WTC11 (cell line): ENCODE results near the gene BCKDHA. TPM values are rescaled to one million over a fixed set of nuclear protein-coding genes. Genes with fewer than 3 reads are reported as not detected.

Experiments used
- ATAC-seq: fragments of 200-7000 bp; cut with Tn5 transposase; 2 replicates; pipeline ENCODE4 v1.10.0; 2021; ENCODE audit warnings: mild to moderate bottlenecking, moderate library complexity
- CTCF ChIA-PET: fragments of 300-600 bp; sonication (Branson Sonifier 250); formaldehyde crosslinking; loops from one replicate; lab custom pipeline; 2021; ENCODE audit warnings: antibody characterized with exemption; lab: Charles Lee
- POLR2A ChIA-PET: fragments of 350-600 bp; sonication (Branson Sonifier 250); formaldehyde crosslinking; loops from one replicate; lab custom pipeline; 2021; ENCODE audit warnings: antibody characterized with exemption; lab: Charles Lee
- DNase-seq: peaks from one replicate; pipeline ENCODE4 v3.0.0; 2021; ENCODE audit warnings: low spot score
- H3K27ac Mint-ChIP-seq: 2 replicates; pipeline ENCODE4 v1.8.0; 2021; ENCODE audit warnings: mixed read lengths
- H3K27me3 Mint-ChIP-seq: 2 replicates; pipeline ENCODE4 v1.8.0; 2021; ENCODE audit warnings: low read depth, mild to moderate bottlenecking, moderate library complexity, mixed read lengths
- H3K36me3 Mint-ChIP-seq: 2 replicates; pipeline ENCODE4 v1.8.0; 2021; ENCODE audit warnings: mixed read lengths
- H3K4me1 Mint-ChIP-seq: 2 replicates; pipeline ENCODE4 v1.8.0; 2022; ENCODE audit warnings: mixed read lengths
- H3K4me3 Mint-ChIP-seq: 2 replicates; pipeline ENCODE4 v1.8.0; 2021; ENCODE audit warnings: mild to moderate bottlenecking, moderate library complexity, mixed read lengths
- H3K9me3 Mint-ChIP-seq: 2 replicates; pipeline ENCODE4 v1.8.0; 2021; ENCODE audit warnings: mixed read lengths
- AFF4 ChIP-seq: sonication (generic); formaldehyde crosslinking; IDR thresholded peaks from 2 replicates; pipeline ENCODE4 v1.8.1; 2023; ENCODE audit warnings: mild to moderate bottlenecking, missing genetic modification reagents, borderline replicate concordance
- ATF1 ChIP-seq: sonication (generic); formaldehyde crosslinking; IDR thresholded peaks from 2 replicates; pipeline ENCODE4 v1.8.1; 2023; ENCODE audit warnings: mild to moderate bottlenecking, moderate library complexity, missing genetic modification reagents
- CREB1 ChIP-seq: sonication (generic); formaldehyde crosslinking; IDR thresholded peaks from 2 replicates; pipeline ENCODE4 v1.8.0; 2023; ENCODE audit warnings: mild to moderate bottlenecking, missing genetic modification reagents
- ESRRA ChIP-seq: sonication (generic); formaldehyde crosslinking; IDR thresholded peaks from 2 replicates; pipeline ENCODE4 v1.8.1; 2022; ENCODE audit warnings: mild to moderate bottlenecking, missing genetic modification reagents, borderline replicate concordance
- ETV6 ChIP-seq: sonication (generic); formaldehyde crosslinking; IDR thresholded peaks from 2 replicates; pipeline ENCODE4 v1.8.1; 2022; ENCODE audit warnings: mild to moderate bottlenecking, missing genetic modification reagents
- FOXJ3 ChIP-seq: sonication (generic); formaldehyde crosslinking; IDR thresholded peaks from 2 replicates; pipeline ENCODE4 v1.9.0; 2021; ENCODE audit warnings: missing genetic modification reagents, mild to moderate bottlenecking, borderline replicate concordance
- FOXK1 ChIP-seq: sonication (generic); formaldehyde crosslinking; IDR thresholded peaks from 2 replicates; pipeline ENCODE4 v1.8.0; 2022; ENCODE audit warnings: mild to moderate bottlenecking, moderate library complexity, missing genetic modification reagents
- GABPB1 ChIP-seq: sonication (generic); formaldehyde crosslinking; IDR thresholded peaks from 2 replicates; pipeline ENCODE4 v1.8.1; 2023; ENCODE audit warnings: mild to moderate bottlenecking, missing genetic modification reagents
- GTF2I ChIP-seq: fragments of 250-450 bp; sonication (Bioruptor Pico); conservative IDR thresholded peaks from 2 replicates; pipeline ENCODE4 v1.4.0; 2021; ENCODE audit warnings: mild to moderate bottlenecking
- HMGA2 ChIP-seq: fragments of 250-450 bp; sonication (Bioruptor Pico); IDR thresholded peaks from 2 replicates; pipeline ENCODE4 v1.4.0; 2021; ENCODE audit warnings: mild to moderate bottlenecking, moderate library complexity
- HMGXB4 ChIP-seq: sonication (generic); formaldehyde crosslinking; IDR thresholded peaks from 2 replicates; pipeline ENCODE4 v1.8.1; 2023; ENCODE audit warnings: mild to moderate bottlenecking, moderate library complexity, missing genetic modification reagents
- IRF2 ChIP-seq: sonication (generic); formaldehyde crosslinking; IDR thresholded peaks from 2 replicates; pipeline ENCODE4 v1.8.0; 2022; ENCODE audit warnings: low read depth, missing genetic modification reagents, borderline replicate concordance
- NR1H2 ChIP-seq: sonication (generic); formaldehyde crosslinking; IDR thresholded peaks from 2 replicates; pipeline ENCODE4 v1.9.0; 2021; ENCODE audit warnings: mild to moderate bottlenecking, moderate library complexity, missing genetic modification reagents
- NR3C1 ChIP-seq: sonication (generic); formaldehyde crosslinking; conservative IDR thresholded peaks from 2 replicates; pipeline ENCODE4 v1.8.1; 2023; ENCODE audit warnings: low read depth, mild to moderate bottlenecking, missing genetic modification reagents
- OVOL2 ChIP-seq: fragments of 250-450 bp; sonication (Bioruptor Pico); IDR thresholded peaks from 2 replicates; pipeline ENCODE4 v1.9.0; 2021; ENCODE audit warnings: mild to moderate bottlenecking, borderline replicate concordance
- PREB ChIP-seq: sonication (generic); formaldehyde crosslinking; IDR thresholded peaks from 2 replicates; pipeline ENCODE4 v1.8.1; 2022; ENCODE audit warnings: mild to moderate bottlenecking, missing genetic modification reagents, moderate library complexity, borderline replicate concordance
- PRRX2 ChIP-seq: fragments of 250-450 bp; sonication (Bioruptor Pico); IDR thresholded peaks from 2 replicates; pipeline ENCODE4 v1.8.0; 2021; ENCODE audit warnings: mild to moderate bottlenecking
- SOX15 ChIP-seq: fragments of 250-450 bp; sonication (Bioruptor Pico); IDR thresholded peaks from 2 replicates; pipeline ENCODE4 v1.9.0; 2021; ENCODE audit warnings: mild to moderate bottlenecking
- USF1 ChIP-seq: sonication (generic); formaldehyde crosslinking; IDR thresholded peaks from 2 replicates; pipeline ENCODE4 v1.8.0; 2022; ENCODE audit warnings: mild to moderate bottlenecking, missing genetic modification reagents
- USF2 ChIP-seq: sonication (generic); formaldehyde crosslinking; IDR thresholded peaks from 2 replicates; pipeline ENCODE4 v1.8.1; 2023; ENCODE audit warnings: mild to moderate bottlenecking, missing genetic modification reagents, moderate library complexity
- ZNF219 ChIP-seq: sonication (generic); formaldehyde crosslinking; IDR thresholded peaks from 2 replicates; pipeline ENCODE4 v1.8.0; 2023; ENCODE audit warnings: missing genetic modification reagents, mild to moderate bottlenecking, borderline replicate concordance
- ZNF263 ChIP-seq: sonication (generic); formaldehyde crosslinking; IDR thresholded peaks from 2 replicates; pipeline ENCODE4 v1.8.1; 2022; ENCODE audit warnings: low read depth, mild to moderate bottlenecking, moderate library complexity, missing genetic modification reagents
- ZNF423 ChIP-seq: fragments of 250-450 bp; sonication (Bioruptor Pico); IDR thresholded peaks from 2 replicates; pipeline ENCODE4 v2.1.2; 2022; ENCODE audit warnings: mild to moderate bottlenecking, moderate library complexity
- ZNF512 ChIP-seq: sonication (generic); formaldehyde crosslinking; IDR thresholded peaks from 2 replicates; pipeline ENCODE4 v1.8.1; 2022; ENCODE audit warnings: missing genetic modification reagents, borderline replicate concordance
- total RNA-seq: library from RNA; stranded (reverse); gene quantifications from 3 replicates; pipeline ENCODE4 v1.2.3, GENCODE V29; 2021

The BCKDHA gene
- total RNA-seq, 1 experiment from 2014 or later, result 18.8 TPM

GRCh38 chr19:41452584-41453275 is 55.1 kb downstream of the BCKDHA start:
- ChIA-PET POLR2A (no interaction called here), CTCF (interaction anchor here (0.8 to 10.4 kb wide), 3 partner anchors 13 to 120 kb away, joined by 3 to 310 read pairs (median 4); partner anchors contain the start of gene DMAC2)
- no peak for DNase-seq
- no peak overlapping the region for H3K4me3 Mint-ChIP-seq
- peak; percentile 15; the same call in 1 of the 2 replicates for ATAC-seq
- H3K27me3 Mint-ChIP-seq, result peaks cover 69% of the 10 kb centered on the region
- no peak overlapping the region for H3K27ac Mint-ChIP-seq
- H3K36me3 Mint-ChIP-seq, result no peaks in the 10 kb centered on the region
- H3K4me1 Mint-ChIP-seq, result peaks cover 3% of the 10 kb centered on the region
- no peaks in the 10 kb centered on the region for H3K9me3 Mint-ChIP-seq
- TF ChIP-seq OVOL2 (CRISPR knock-in tag), result no peak
- no peak for TF ChIP-seq AFF4 (CRISPR knock-in tag)
- no peak for TF ChIP-seq PREB (CRISPR knock-in tag)
- TF ChIP-seq FOXK1 (CRISPR knock-in tag), result no peak

GRCh38 chr19:41455936-41456335 is 58.3 kb downstream of the BCKDHA start:
- H3K36me3 Mint-ChIP-seq, result no peaks in the 10 kb centered on the region
- POLR2A ChIA-PET, result no interaction called here
- CTCF ChIA-PET, result interaction anchor here (2.4 to 3.1 kb wide), 2 partner anchors 107 to 115 kb away, joined by 12 read pairs; no protein-coding TSS in a partner anchor

More at GRCh38 chr19:41455936-41456335, 58.3 kb downstream of the BCKDHA start:
- ATAC-seq, result no peak
- H3K27me3 Mint-ChIP-seq, result peaks cover 55% of the 10 kb centered on the region
- no peak for DNase-seq
- H3K4me1 Mint-ChIP-seq, result no peaks in the 10 kb centered on the region
- H3K27ac Mint-ChIP-seq, result no peak overlapping the region
- TF ChIP-seq SOX15, result no peak
- TF ChIP-seq ZNF263 (CRISPR knock-in tag), result no peak
- no peak for TF ChIP-seq NR3C1 (CRISPR knock-in tag)
- TF ChIP-seq NR1H2, result no peak
- no peak for TF ChIP-seq HMGXB4
- no peak for TF ChIP-seq ZNF512 (CRISPR knock-in tag)
- TF ChIP-seq PRRX2 (CRISPR knock-in tag), result no peak
- no peak for TF ChIP-seq ESRRA (CRISPR knock-in tag)
- no peak for TF ChIP-seq GABPB1 (CRISPR knock-in tag)
- no peak for TF ChIP-seq CREB1
- no peak for TF ChIP-seq USF2
- no peak for TF ChIP-seq HMGA2 (CRISPR knock-in tag)
- TF ChIP-seq ZNF423 (CRISPR knock-in tag), result no peak
- TF ChIP-seq FOXJ3 (CRISPR knock-in tag), result no peak
- TF ChIP-seq ZNF219 (CRISPR knock-in tag), result no peak
- no peak for TF ChIP-seq IRF2 (CRISPR knock-in tag)
- no peak for TF ChIP-seq GTF2I (CRISPR knock-in tag)
- TF ChIP-seq ATF1, result no peak
- TF ChIP-seq USF1 (CRISPR knock-in tag), result no peak
- TF ChIP-seq ETV6 (CRISPR knock-in tag), result no peak
- H3K4me3 Mint-ChIP-seq, result no peak overlapping the region
- peaks cover 15% of the 10 kb centered on the region for H3K9me3 Mint-ChIP-seq
